Dermis blood vessel endothelial cell (primary cell): ENCODE measurements around the gene DCAF6. TPM values are rescaled to one million over a fixed set of nuclear protein-coding genes. Genes with fewer than 3 reads are reported as not detected.

Experiments used
- DNase-seq: peaks from one replicate; pipeline ENCODE4 v3.0.0; 2010
- total RNA-seq: library from RNA; depleted of rRNA; stranded (reverse); fragments of >200 nt; gene quantifications from 2 replicates; pipeline ENCODE4 v1.2.3, GENCODE V29; 2014

Gene DCAF6
- total RNA-seq, 1 donor from 2014 or later: 54.6 TPM

GRCh38 chr1:168110896-168111545, 174.5 kb downstream of the DCAF6 start:
- no peak for DNase-seq

GRCh38 chr1:168112673-168113305, 176.3 kb downstream of the DCAF6 start:
- DNase-seq: peak; percentile 88

- no peak for DNase-seq
These were observed 178.4 kb downstream of the DCAF6 start for GRCh38 chr1:168114845-168115244.

- no peak for DNase-seq
These were observed 179.9 kb downstream of the DCAF6 start for GRCh38 chr1:168116327-168116799.

- DNase-seq: no peak
These were observed 183.3 kb downstream of the DCAF6 start for GRCh38 chr1:168119750-168120149.

- no peak for DNase-seq
These were observed 185.0 kb downstream of the DCAF6 start for GRCh38 chr1:168121401-168122011.

GRCh38 chr1:168125051-168125450, 188.6 kb downstream of the DCAF6 start:
- no peak for DNase-seq

Other genes starting within 250 kb of the DCAF6 start
- 114 and 127 TPM in 2 replicates for gene MPZL1, start 214.7 kb upstream of the DCAF6 start, total RNA-seq
- under 0.01 TPM in 1 of 2 replicates, not detected in the other for gene ADCY10, start 22.5 kb upstream of the DCAF6 start, total RNA-seq
- 16.2 and 21.6 TPM in 2 replicates for gene MPC2, start 389 bp downstream of the DCAF6 start, total RNA-seq
- 18.4 and 19.6 TPM in 2 replicates for gene GPR161, start 200.2 kb downstream of the DCAF6 start, total RNA-seq
- gene TIPRL, start 242.3 kb downstream of the DCAF6 start, total RNA-seq: 34.1 and 43.4 TPM in 2 replicates